ENCODE measurements around the gene MEGF6. TPM values are rescaled to one million over a fixed set of nuclear protein-coding genes. Genes with fewer than 3 reads are reported as not detected.

The MEGF6 gene
- total and polyA plus RNA-seq, 2 of the 8 experiments (the other 6 are each of a cell fraction or from before 2014, with no cell fraction given) = 4.1 to 14.8 TPM

DNA sequence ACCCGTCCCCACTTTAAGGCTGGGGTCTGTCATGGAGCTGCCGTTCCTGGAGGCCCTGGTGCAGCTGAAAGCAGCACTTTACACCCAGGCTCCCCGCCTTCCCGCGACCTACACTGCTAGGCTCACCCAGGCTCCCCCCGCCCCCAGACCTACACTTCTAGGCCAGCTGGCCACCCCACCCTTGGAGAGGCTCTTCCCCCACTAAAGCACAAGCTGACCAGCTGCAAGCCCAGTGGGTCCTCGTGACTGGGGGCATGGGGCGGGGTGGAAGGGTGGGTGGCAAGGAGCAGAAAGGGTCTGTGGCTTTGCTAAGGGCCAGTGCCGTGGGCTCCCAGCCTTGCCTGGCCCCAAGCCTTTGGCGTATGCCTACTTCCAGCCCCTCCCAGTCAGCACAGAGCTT, 166.6 kb downstream of the MEGF6 start:
- Histone ChIP-seq H3K79me1 (ENCODE audit: low read depth, low read length) (no peaks in the 10 kb centered on the region), H3K4me1 (replicated peaks in 1 of 4; ENCODE audit: control insufficient read depth in 3 of 4, insufficient read depth in 4 of 4, low read length in 3 of 4) (peaks cover 0 to 2% (median 0%) of the 10 kb centered on the region in 4 experiments; a peak in 2 of 7 replicates), H3K9ac (replicated peaks in 1 of 4; ENCODE audit: extremely low read depth in 1 of 4, low read depth in 3 of 4, low read length in 3 of 4) (no peak overlapping the region), H3K4me2 (ENCODE audit: insufficient read depth in 1 of 2, low read depth in 2 of 2, low read length in 2 of 2) (no peak overlapping the region), H4K5ac (ENCODE audit: insufficient read length, low read depth, low read length) (no peak overlapping the region), H3K23me2 (ENCODE audit: low read depth, low read length) (no peaks in the 10 kb centered on the region), H3K56ac (replicated peaks; ENCODE audit: insufficient read length, low read depth, low read length) (no peak overlapping the region), H3K23ac (ENCODE audit: insufficient read length) (no peak overlapping the region), H3K36me3 (ENCODE audit: control insufficient read depth in 2 of 4, insufficient read depth in 4 of 4, low read length in 3 of 4) (no peaks in the 10 kb centered on the region), H3K4ac (replicated peaks; ENCODE audit: insufficient read length, low read depth, low read length) (no peak overlapping the region), H2BK12ac (ENCODE audit: low read depth, low read length) (no peak overlapping the region), H4K20me1 (replicated peaks in 1 of 2; ENCODE audit: control insufficient read depth in 1 of 2, insufficient read depth in 2 of 2, low read length in 2 of 2) (no peaks in the 10 kb centered on the region), H3K27me3 (replicated peaks in 1 of 4; ENCODE audit: control insufficient read depth in 3 of 4, extremely low read depth in 1 of 4, insufficient read depth in 3 of 4, low read length in 3 of 4) (no peaks in the 10 kb centered on the region; a peak in 1 of 7 replicates), H2AK5ac (ENCODE audit: low read depth, low read length) (no peak overlapping the region), H3K4me3 (ENCODE audit: extremely low read depth in 1 of 4, insufficient read depth in 2 of 4, low read depth in 3 of 4, low read length in 4 of 4) (no peak overlapping the region), H3K18ac (ENCODE audit: extremely low read depth, low read length) (no peak overlapping the region), H2BK5ac (ENCODE audit: low read depth, low read length) (no peak overlapping the region), H2BK15ac (ENCODE audit: low read length) (no peak overlapping the region), H3K79me2 (ENCODE audit: control insufficient read depth in 1 of 2, insufficient read depth in 2 of 2, low read length in 2 of 2) (no peaks in the 10 kb centered on the region), H3K14ac (ENCODE audit: insufficient read length) (no peak overlapping the region), H4K8ac (ENCODE audit: extremely low read depth, insufficient read depth, low read length) (no peak overlapping the region), H3K27ac (ENCODE audit: low read depth, low read length) (no peak overlapping the region), H4K91ac (replicated peaks; ENCODE audit: insufficient read length, low read length) (no peak overlapping the region), H2AFZ (ENCODE audit: low read length) (no peak overlapping the region), H2BK20ac (ENCODE audit: low read length) (no peak overlapping the region), H3K9me3 (ENCODE audit: insufficient read depth in 2 of 2, low read depth in 1 of 2, low read length in 1 of 2) (no peaks in the 10 kb centered on the region), H2BK120ac (replicated peaks; ENCODE audit: low read depth, low read length) (no peak overlapping the region)
- no peak for TF ChIP-seq SAP30 (IDR thresholded peaks at IDR 0.05; ENCODE audit: insufficient read depth, insufficient replicate concordance, low read length)
- no peak for TF ChIP-seq SP2 (IDR thresholded peaks at IDR 0.05; ENCODE audit: low read length)
- no peak for TF ChIP-seq SIN3A (conservative IDR thresholded peaks at IDR 0.05 in 1 of 2, IDR thresholded peaks at IDR 0.05 in 1 of 2; ENCODE audit: low read depth in 1 of 2, low read length in 2 of 2)
- no peak for TF ChIP-seq POLR2AphosphoS5 (IDR thresholded peaks at IDR 0.05; ENCODE audit: low read depth, low read length)
- TF ChIP-seq PHF8 (conservative IDR thresholded peaks at IDR 0.05; ENCODE audit: low read depth, low read length) = no peak
- no peak for TF ChIP-seq TBP (IDR thresholded peaks at IDR 0.05; ENCODE audit: low read depth, low read length)
- DNase-seq (ENCODE audit: low read depth in 1 of 2, low spot score in 2 of 2) (no peak), FAIRE-seq (no peak)
- ChIA-PET CTCF (ENCODE audit: partially characterized antibody) (interaction anchor here (0.6 to 6.5 kb wide), 5 partner anchors 8 to 197 kb away, joined by 3 to 35 read pairs (median 3); no protein-coding TSS in a partner anchor), POLR2A (ENCODE audit: partially characterized antibody) (no interaction called here)
- 69% methylated on average over 7 of the region's 10 CpGs; no CpG with 5 or more reads in 1 of the 2 experiments for WGBS, 2 experiments (ENCODE audit: extremely low coverage in 1 of 2, insufficient coverage in 1 of 2, insufficient read length in 1 of 2, insufficient replicate concordance in 2 of 2, low coverage in 1 of 2, low lambda C conversion rate in 2 of 2, missing lambda C conversion rate in 1 of 2)

Measured in H1 (cell line).